GM23338 (cell line): ENCODE results near the gene SLC41A3. TPM values are rescaled to one million over a fixed set of nuclear protein-coding genes. Genes with fewer than 3 reads are reported as not detected.

Experiments used
- ATAC-seq: fragments of 200-7000 bp; cut with Tn5 transposase; 3 replicates; pipeline ENCODE4 v1.9.1; 2020
- DNase-seq: peaks from one replicate; pipeline ENCODE4 v3.0.0-alpha.2; 2015; ENCODE audit warnings: low spot score
- H2AFZ ChIP-seq: fragments of 200-600 bp; sonication (generic); 2 replicates; pipeline ENCODE4 v1.8.0; 2016; ENCODE audit warnings: antibody characterized with exemption, mild to moderate bottlenecking, moderate library complexity
- H3F3A ChIP-seq: fragments of 200-600 bp; sonication (generic); replicated peaks from 2 replicates; pipeline ENCODE4 v1.8.0; 2017; ENCODE audit warnings: antibody characterized with exemption, mixed run types, low read depth
- H3K27ac ChIP-seq: fragments of 200-600 bp; sonication (generic); 2 replicates; pipeline ENCODE4 v1.6.1; 2016; ENCODE audit warnings: low read depth
- H3K27me3 ChIP-seq: fragments of 200-600 bp; sonication (generic); 2 replicates; pipeline ENCODE4 v1.8.0; 2016; ENCODE audit warnings: mild to moderate bottlenecking, mixed run types, moderate library complexity; ENCODE audit not compliant: insufficient read depth
- H3K36me3 ChIP-seq: fragments of 200-600 bp; sonication (generic); 2 replicates; pipeline ENCODE4 v1.8.0; 2016; ENCODE audit warnings: mild to moderate bottlenecking; ENCODE audit not compliant: insufficient read depth
- H3K4me1 ChIP-seq: fragments of 200-600 bp; sonication (generic); 2 replicates; pipeline ENCODE4 v1.8.0; 2016; ENCODE audit warnings: mild to moderate bottlenecking, moderate library complexity; ENCODE audit not compliant: insufficient read depth
- H3K4me2 ChIP-seq: fragments of 200-600 bp; sonication (generic); 2 replicates; pipeline ENCODE4 v1.7.1; 2017; ENCODE audit warnings: mixed run types
- H3K4me3 ChIP-seq: fragments of 200-600 bp; sonication (generic); 2 replicates; pipeline ENCODE4 v1.6.1; 2016; ENCODE audit warnings: mixed run types
- H3K79me2 ChIP-seq: fragments of 200-600 bp; sonication (generic); replicated peaks from 2 replicates; pipeline ENCODE4 v1.8.0; 2017; ENCODE audit warnings: mild to moderate bottlenecking; ENCODE audit not compliant: insufficient read depth
- H3K9me2 ChIP-seq: fragments of 200-600 bp; sonication (generic); 2 replicates; pipeline ENCODE4 v1.8.0; 2017; ENCODE audit not compliant: insufficient read depth
- H4K20me1 ChIP-seq: fragments of 200-600 bp; sonication (generic); replicated peaks from 2 replicates; pipeline ENCODE4 v1.8.0; 2017; ENCODE audit warnings: mild to moderate bottlenecking; ENCODE audit not compliant: insufficient read depth
- H3K27ac Mint-ChIP-seq: 2 replicates; pipeline ENCODE4 v1.8.0; 2020; ENCODE audit warnings: inconsistent platforms, mild to moderate bottlenecking, moderate library complexity, mixed read lengths
- H3K27me3 Mint-ChIP-seq: 3 replicates; pipeline ENCODE4 v1.8.0; 2022; ENCODE audit warnings: low read depth, mild to moderate bottlenecking, moderate library complexity, mixed read lengths, inconsistent platforms; ENCODE audit not compliant: insufficient read depth, poor library complexity
- H3K36me3 Mint-ChIP-seq: 3 replicates; pipeline ENCODE4 v1.8.0; 2021; ENCODE audit warnings: low read depth, mild to moderate bottlenecking, inconsistent platforms, moderate library complexity, mixed read lengths
- H3K4me1 Mint-ChIP-seq: 3 replicates; pipeline ENCODE4 v1.8.0; 2020; ENCODE audit warnings: mild to moderate bottlenecking, inconsistent platforms, mixed read lengths
- H3K4me3 Mint-ChIP-seq: 3 replicates; pipeline ENCODE4 v1.8.0; 2021; ENCODE audit warnings: moderate library complexity, mild to moderate bottlenecking, inconsistent platforms, mixed read lengths
- H3K9me3 Mint-ChIP-seq: 3 replicates; pipeline ENCODE4 v1.8.0; 2020; ENCODE audit warnings: moderate library complexity, mild to moderate bottlenecking, inconsistent platforms, mixed read lengths
- CREB1 ChIP-seq: fragments of 250-450 bp; sonication (Bioruptor Pico); IDR thresholded peaks from 2 replicates; pipeline ENCODE4 v1.5.0; 2020; ENCODE audit warnings: low read depth, mild to moderate bottlenecking, moderate library complexity
- CTCF ChIP-seq, 2 experiments: fragments of 200-600 bp in 1 of 2; sonication (generic) in 1 of 2; conservative IDR thresholded peaks; 2 replicates each; pipeline versions ENCODE4 v1.5.1 to v1.6.1; 2016 to 2017; ENCODE audit warnings: antibody characterized with exemption in 2 of 2, low read depth in 2 of 2, mild to moderate bottlenecking in 2 of 2, moderate library complexity in 1 of 2
- ETS1 ChIP-seq: IDR thresholded peaks from 2 replicates; pipeline ENCODE4 v1.6.1; 2016; ENCODE audit warnings: antibody characterized with exemption
- POLR2AphosphoS5 ChIP-seq: IDR thresholded peaks from 2 replicates; pipeline ENCODE4 v1.6.1; 2016; ENCODE audit warnings: antibody characterized with exemption, low read depth
- REST ChIP-seq: IDR thresholded peaks from one replicate; pipeline ENCODE4 v1.6.1; 2018; ENCODE audit warnings: antibody characterized with exemption; ENCODE audit not compliant: unreplicated experiment
- STAT1 ChIP-seq: IDR thresholded peaks from one replicate; pipeline ENCODE4 v1.6.1; 2016; ENCODE audit warnings: antibody characterized with exemption; ENCODE audit not compliant: unreplicated experiment
- ZNF114 ChIP-seq: fragments of 250-450 bp; sonication (Bioruptor Pico); IDR thresholded peaks from 2 replicates; pipeline ENCODE4 v1.5.0; 2020; ENCODE audit warnings: mild to moderate bottlenecking, moderate library complexity
- ZNF331 ChIP-seq: fragments of 250-450 bp; sonication (Bioruptor Pico); IDR thresholded peaks from 2 replicates; pipeline ENCODE4 v1.5.0; 2020; ENCODE audit warnings: low read depth, mild to moderate bottlenecking, moderate library complexity
- polyA plus RNA-seq: library from polyadenylated mRNA; unstranded; fragments of >200 nt; fragmentation: Nextera tagmentation; extraction: Ambion mirVana; gene quantifications from 2 replicates; pipeline ENCODE4 v1.2.1, GENCODE V29; 2016
- total RNA-seq: library from RNA; depleted of rRNA; stranded (reverse); fragments of >200 nt; shearing (Covaris generic); gene quantifications from 2 replicates; pipeline ENCODE4 v1.2.3, GENCODE V29; 2014

Gene SLC41A3
- total and polyA plus RNA-seq, 2 experiments from 2014 or later: 12.1 to 29.8 TPM

GRCh38 chr3:126031981-126032471 lies 51.9 kb downstream of the SLC41A3 start:
- ATAC-seq: peak; percentile 52
- peaks cover 13% of the 10 kb centered on the region for H3K4me1 Mint-ChIP-seq
- H3F3A ChIP-seq: no peaks in the 10 kb centered on the region
- no peak overlapping the region for H3K4me3 Mint-ChIP-seq
- no peak overlapping the region for H3K27ac Mint-ChIP-seq
- no peaks in the 10 kb centered on the region for H3K27me3 ChIP-seq
- peaks cover 36% of the 10 kb centered on the region for H3K36me3 Mint-ChIP-seq
- no peak overlapping the region for H3K4me2 ChIP-seq
- no peaks in the 10 kb centered on the region for H4K20me1 ChIP-seq
- peaks cover 33% of the 10 kb centered on the region for H3K9me3 Mint-ChIP-seq
- DNase-seq: peak; percentile 12
- H3K4me1 ChIP-seq: 0 out of 2 replicates have a peak, but pooled peaks cover 8% of the 10 kb centered on the region
- H3K27me3 Mint-ChIP-seq: peaks cover 8% of the 10 kb centered on the region
- peaks cover 9% of the 10 kb centered on the region for H3K36me3 ChIP-seq
- H3K9me2 ChIP-seq: peaks cover 3% of the 10 kb centered on the region; the same call in 1 of the 2 replicates
- H3K27ac ChIP-seq: no peak overlapping the region
- no peak overlapping the region for H2AFZ ChIP-seq
- TF ChIP-seq CTCF (conservative IDR thresholded peaks at IDR 0.05; ENCODE audit: low read depth in 2 of 2): no peak
- no peaks in the 10 kb centered on the region for H3K79me2 ChIP-seq
- no peak overlapping the region for H3K4me3 ChIP-seq

- peaks cover 9% of the 10 kb centered on the region for H3K36me3 ChIP-seq
- no peak overlapping the region for H3K4me3 ChIP-seq
- no peak overlapping the region for H3K4me3 Mint-ChIP-seq
- TF ChIP-seq STAT1 (no peak), ETS1 (no peak), ZNF114 (no peak), CREB1 (CRISPR knock-in tag) (no peak), REST (no peak), ZNF331 (no peak), CTCF (conservative IDR thresholded peaks at IDR 0.05; ENCODE audit: low read depth in 2 of 2) (no peak), POLR2AphosphoS5 (no peak)
These were observed 53.5 kb downstream of the SLC41A3 start for GRCh38 chr3:126030455-126030854.

More at GRCh38 chr3:126030455-126030854, 53.5 kb downstream of the SLC41A3 start:
- H3K27me3 ChIP-seq: no peaks in the 10 kb centered on the region
- H3K79me2 ChIP-seq: no peaks in the 10 kb centered on the region
- H3K4me1 ChIP-seq: 0 out of 2 replicates have a peak, but pooled peaks cover 8% of the 10 kb centered on the region
- no peak overlapping the region for H2AFZ ChIP-seq
- Mint-ChIP-seq H3K27me3 (peaks cover 14% of the 10 kb centered on the region), H3K27ac (no peak overlapping the region), H3K4me1 (peaks cover 13% of the 10 kb centered on the region), H3K36me3 (peaks cover 37% of the 10 kb centered on the region), H3K9me3 (peaks cover 36% of the 10 kb centered on the region)
- H3F3A ChIP-seq: no peaks in the 10 kb centered on the region
- no peak overlapping the region for H3K27ac ChIP-seq
- H3K4me2 ChIP-seq: no peak overlapping the region
- no peak for DNase-seq
- no peak for ATAC-seq
- no peaks in the 10 kb centered on the region; the same call in 1 of the 2 replicates for H3K9me2 ChIP-seq
- no peaks in the 10 kb centered on the region for H4K20me1 ChIP-seq
